Neural progenitor cell (in vitro differentiated cells): ENCODE results near the gene NXF1. TPM values are rescaled to one million over a fixed set of nuclear protein-coding genes. Genes with fewer than 3 reads are reported as not detected.
"Not testable (repeated sequence)": the region's sequence is repeated elsewhere in the genome, so short reads cannot be mapped to it uniquely, and the experiment has no call there.

Source experiments
- DNase-seq: peaks from one replicate; pipeline ENCODE4 v3.0.0-alpha.2; 2016; ENCODE audit warnings: low spot score
- H2AFZ ChIP-seq: fragments of 200-600 bp; sonication (generic); replicated peaks from 2 replicates; pipeline ENCODE4 v1.6.1; 2016; ENCODE audit warnings: antibody characterized with exemption
- H3F3A ChIP-seq: fragments of 200-600 bp; sonication (generic); 2 replicates; pipeline ENCODE4 v1.6.1; 2016; ENCODE audit warnings: antibody characterized with exemption, low read depth
- H3K27ac ChIP-seq: fragments of 200-600 bp; sonication (generic); 2 replicates; pipeline ENCODE4 v1.5.1; 2016; ENCODE audit warnings: mild to moderate bottlenecking
- H3K27me3 ChIP-seq: fragments of 200-600 bp; sonication (generic); 2 replicates; pipeline ENCODE4 v1.6.1; 2016; ENCODE audit warnings: mild to moderate bottlenecking, moderate library complexity
- H3K36me3 ChIP-seq: fragments of 200-600 bp; sonication (generic); 2 replicates; pipeline ENCODE4 v1.5.1; 2016
- H3K4me1 ChIP-seq: fragments of 200-600 bp; sonication (generic); 2 replicates; pipeline ENCODE4 v1.6.1; 2016; ENCODE audit warnings: mixed run types
- H3K4me2 ChIP-seq: fragments of 200-600 bp; sonication (generic); 2 replicates; pipeline ENCODE4 v1.6.1; 2016
- H3K4me3 ChIP-seq: fragments of 200-600 bp; sonication (generic); 2 replicates; pipeline ENCODE4 v1.5.1; 2016
- H3K79me2 ChIP-seq: fragments of 200-600 bp; sonication (generic); 2 replicates; pipeline ENCODE4 v1.6.1; 2016; ENCODE audit warnings: low read depth
- H3K9ac ChIP-seq: fragments of 200-600 bp; sonication (generic); 2 replicates; pipeline ENCODE4 v1.6.1; 2016
- H3K9me3 ChIP-seq: fragments of 200-600 bp; sonication (generic); 2 replicates; pipeline ENCODE4 v1.5.1; 2016; ENCODE audit warnings: low read depth
- H4K20me1 ChIP-seq: fragments of 200-600 bp; sonication (generic); 2 replicates; pipeline ENCODE4 v1.6.1; 2016; ENCODE audit warnings: low read depth
- H3K27ac Mint-ChIP-seq: 3 replicates; pipeline ENCODE4 v1.8.0; 2021; ENCODE audit warnings: mixed read lengths
- H3K27me3 Mint-ChIP-seq: 2 replicates; pipeline ENCODE4 v1.8.0; 2022; ENCODE audit warnings: low read depth, mild to moderate bottlenecking, inconsistent platforms, moderate library complexity, mixed read lengths; ENCODE audit not compliant: insufficient read depth
- H3K36me3 Mint-ChIP-seq: 3 replicates; pipeline ENCODE4 v1.8.0; 2021; ENCODE audit warnings: mixed read lengths
- H3K4me1 Mint-ChIP-seq: 3 replicates; pipeline ENCODE4 v1.8.0; 2021; ENCODE audit warnings: mixed read lengths
- H3K4me3 Mint-ChIP-seq: 3 replicates; pipeline ENCODE4 v1.8.0; 2021; ENCODE audit warnings: mild to moderate bottlenecking, moderate library complexity, mixed read lengths
- H3K9me3 Mint-ChIP-seq: 3 replicates; pipeline ENCODE4 v1.8.0; 2020; ENCODE audit warnings: mixed read lengths
- EZH2 ChIP-seq: fragments of 200-600 bp; sonication (generic); IDR thresholded peaks from 2 replicates; pipeline ENCODE4 v1.6.1; 2017; ENCODE audit warnings: antibody characterized with exemption, mild to moderate bottlenecking, moderate library complexity
- EZH2phosphoT487 ChIP-seq: fragments of 200-600 bp; sonication (generic); IDR thresholded peaks from 2 replicates; pipeline ENCODE4 v1.6.1; 2017; ENCODE audit warnings: antibody characterized with exemption
- total RNA-seq: library from RNA; depleted of rRNA; stranded (reverse); fragments of >200 nt; gene quantifications from 2 replicates; pipeline ENCODE4 v1.2.3, GENCODE V29; 2015; ENCODE audit warnings: low replicate concordance
- TF ChIP-seq, protein P1 (sequence below): fragments of 200-600 bp; sonication (generic); IDR thresholded peaks from 2 replicates; pipeline ENCODE4 v1.5.1; 2017; ENCODE audit warnings: antibody characterized with exemption, mild to moderate bottlenecking

Gene NXF1
- total RNA-seq, 1 donor from 2014 or later: 23.6 TPM

DNA sequence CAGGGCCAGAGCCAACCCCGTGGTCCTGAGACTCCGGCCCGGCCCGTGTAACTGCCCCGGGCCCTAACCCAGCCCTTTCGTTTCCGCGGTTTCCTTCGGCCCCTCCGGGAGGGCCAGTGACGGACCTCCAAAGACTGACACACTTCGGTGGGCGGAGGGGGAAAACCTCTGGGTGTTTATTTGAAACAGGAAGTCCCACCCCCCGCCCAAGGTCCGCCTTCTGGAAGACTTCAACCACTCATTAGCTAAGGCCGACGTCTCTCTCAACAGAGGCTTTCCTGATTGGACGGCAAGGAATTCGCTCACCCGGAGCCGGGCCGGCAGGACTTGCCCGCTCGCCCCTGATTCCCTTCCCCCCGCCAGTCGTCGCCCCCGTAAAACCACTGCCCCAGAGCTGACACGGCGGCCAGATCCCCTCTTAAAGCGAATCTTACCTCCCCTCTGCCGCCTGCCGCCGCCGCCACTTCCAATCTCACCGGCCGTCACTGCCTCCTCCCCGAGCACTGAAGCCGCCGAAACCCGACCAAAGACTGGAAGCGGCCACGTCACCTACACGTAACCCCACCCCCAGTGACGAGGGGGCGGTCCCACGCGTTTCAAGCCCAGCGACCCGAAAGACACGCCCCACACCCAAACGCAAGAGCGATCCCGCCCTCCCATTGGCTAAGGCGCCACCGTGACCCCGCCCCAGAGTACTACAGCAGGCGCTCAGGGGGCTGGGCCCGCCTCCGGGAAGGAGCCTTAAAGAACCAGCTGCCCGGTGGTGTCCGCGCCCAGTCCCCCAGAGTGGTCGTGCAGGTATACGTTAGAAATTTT, 26.5 kb upstream of the NXF1 start, which contains the start of gene STX5:
STX5 (minus strand) TSS at position 532 of the 816 bp plus-strand sequence. CDS start 808 bp downstream, outside the sequence.
- peaks cover 16% of the 10 kb centered on the region for H3K4me1 Mint-ChIP-seq
- no peaks in the 10 kb centered on the region for H3K27me3 ChIP-seq
- H3F3A ChIP-seq: peaks cover 25% of the 10 kb centered on the region
- no peaks in the 10 kb centered on the region for H3K9me3 Mint-ChIP-seq
- H3K4me3 Mint-ChIP-seq: peak within 1 kb of the TSS; percentile 97
- peaks cover 43% of the 10 kb centered on the region for H3K79me2 ChIP-seq
- H3K27ac ChIP-seq: peak within 1 kb of the TSS; percentile 79
- peaks cover 11% of the 10 kb centered on the region for H3K27me3 Mint-ChIP-seq
- no peaks in the 10 kb centered on the region for H3K9me3 ChIP-seq
- peak within 1 kb of the TSS; percentile 91 for H3K4me3 ChIP-seq
- DNase-seq: peak; percentile 99
- H3K27ac Mint-ChIP-seq: peak within 1 kb of the TSS; percentile 99
- no peaks in the 10 kb centered on the region for H3K36me3 ChIP-seq
- peak within 1 kb of the TSS; percentile 77 for H2AFZ ChIP-seq
- peaks cover 12% of the 10 kb centered on the region for H3K4me1 ChIP-seq
- TF ChIP-seq, protein P1, sequence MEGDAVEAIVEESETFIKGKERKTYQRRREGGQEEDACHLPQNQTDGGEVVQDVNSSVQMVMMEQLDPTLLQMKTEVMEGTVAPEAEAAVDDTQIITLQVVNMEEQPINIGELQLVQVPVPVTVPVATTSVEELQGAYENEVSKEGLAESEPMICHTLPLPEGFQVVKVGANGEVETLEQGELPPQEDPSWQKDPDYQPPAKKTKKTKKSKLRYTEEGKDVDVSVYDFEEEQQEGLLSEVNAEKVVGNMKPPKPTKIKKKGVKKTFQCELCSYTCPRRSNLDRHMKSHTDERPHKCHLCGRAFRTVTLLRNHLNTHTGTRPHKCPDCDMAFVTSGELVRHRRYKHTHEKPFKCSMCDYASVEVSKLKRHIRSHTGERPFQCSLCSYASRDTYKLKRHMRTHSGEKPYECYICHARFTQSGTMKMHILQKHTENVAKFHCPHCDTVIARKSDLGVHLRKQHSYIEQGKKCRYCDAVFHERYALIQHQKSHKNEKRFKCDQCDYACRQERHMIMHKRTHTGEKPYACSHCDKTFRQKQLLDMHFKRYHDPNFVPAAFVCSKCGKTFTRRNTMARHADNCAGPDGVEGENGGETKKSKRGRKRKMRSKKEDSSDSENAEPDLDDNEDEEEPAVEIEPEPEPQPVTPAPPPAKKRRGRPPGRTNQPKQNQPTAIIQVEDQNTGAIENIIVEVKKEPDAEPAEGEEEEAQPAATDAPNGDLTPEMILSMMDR: no peak
- TF ChIP-seq EZH2phosphoT487 (no peak), EZH2 (no peak)
- peaks cover 15% of the 10 kb centered on the region for H3K36me3 Mint-ChIP-seq
- peak within 1 kb of the TSS; percentile 89 for H3K4me2 ChIP-seq
- H3K9ac ChIP-seq: peak within 1 kb of the TSS; percentile 75
- H4K20me1 ChIP-seq: peaks cover 16% of the 10 kb centered on the region

DNA sequence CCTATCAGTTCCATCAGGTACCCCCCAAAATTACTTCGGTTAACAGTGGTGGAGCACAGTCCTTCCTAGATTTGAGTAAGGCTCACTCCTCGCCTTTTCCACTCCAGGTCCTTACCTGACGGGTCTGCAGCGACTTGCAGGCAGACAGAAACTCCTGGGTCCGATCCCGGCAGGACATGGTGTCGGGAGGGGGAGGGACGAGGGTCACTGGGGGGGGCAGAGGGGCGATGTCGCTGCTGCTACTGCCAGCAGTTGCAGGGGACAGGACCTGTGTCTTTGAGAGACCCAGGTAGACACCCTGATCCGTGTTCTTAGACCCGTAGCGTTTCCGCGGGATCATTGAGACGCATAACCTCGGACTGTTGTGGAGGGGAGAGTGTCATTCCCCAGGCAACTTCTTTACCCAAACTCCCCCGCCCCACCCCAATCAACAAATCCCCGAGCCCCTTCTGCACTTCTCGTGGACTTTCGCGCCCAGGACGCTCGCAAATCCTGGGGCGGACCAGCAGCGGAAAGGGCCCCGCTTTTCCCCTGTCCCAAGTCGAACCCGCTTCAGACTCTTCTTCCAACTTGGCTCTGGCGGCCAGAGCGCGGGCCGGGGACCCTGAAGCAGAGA, 25.8 kb upstream of the NXF1 start:
- Mint-ChIP-seq H3K4me3 (peak overlapping the region; percentile 97), H3K4me1 (peaks cover 16% of the 10 kb centered on the region), H3K9me3 (no peaks in the 10 kb centered on the region), H3K27me3 (peaks cover 11% of the 10 kb centered on the region), H3K27ac (peak overlapping the region; percentile 99), H3K36me3 (peaks cover 15% of the 10 kb centered on the region)
- Histone ChIP-seq H3F3A (peaks cover 25% of the 10 kb centered on the region), H4K20me1 (peaks cover 16% of the 10 kb centered on the region), H3K79me2 (peaks cover 35% of the 10 kb centered on the region), H3K4me2 (peak overlapping the region; percentile 89), H3K4me3 (peak overlapping the region; percentile 91), H3K36me3 (no peaks in the 10 kb centered on the region), H3K27me3 (no peaks in the 10 kb centered on the region), H3K9ac (peak overlapping the region; percentile 75), H2AFZ (peak overlapping the region; percentile 63), H3K9me3 (no peaks in the 10 kb centered on the region), H3K27ac (peak overlapping the region; percentile 78), H3K4me1 (peaks cover 12% of the 10 kb centered on the region)
- TF ChIP-seq EZH2 (no peak), EZH2phosphoT487 (no peak)
- TF ChIP-seq, protein P1: no peak
- peak; percentile 81 for DNase-seq

DNA sequence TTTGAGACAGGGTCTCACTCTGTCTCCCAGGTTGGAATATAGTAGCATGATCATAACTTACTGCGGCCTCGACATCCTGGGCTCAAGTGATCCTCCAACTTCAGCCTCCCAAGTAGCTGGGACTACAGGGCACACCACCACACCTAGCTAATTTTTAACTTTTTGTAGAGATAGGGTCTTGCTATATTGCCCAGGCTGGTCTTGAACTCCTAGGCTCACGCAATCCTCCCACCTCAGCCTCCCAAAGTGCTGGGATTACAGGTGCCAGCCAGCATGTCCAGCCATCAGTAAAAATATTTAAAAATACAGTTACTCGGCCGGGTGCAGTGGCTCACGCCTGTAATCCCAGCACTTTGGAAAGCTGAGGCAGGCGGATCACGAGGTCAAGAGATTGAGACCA, 22.9 kb upstream of the NXF1 start:
- H2AFZ ChIP-seq, H3K27ac ChIP-seq, H3K4me3 Mint-ChIP-seq, H3K9me3 ChIP-seq, H3K27me3 ChIP-seq, H3K4me3 ChIP-seq, H3K9me3 Mint-ChIP-seq, H3K4me2 ChIP-seq, DNase-seq, H3K9ac ChIP-seq, H3K27ac Mint-ChIP-seq, H3K36me3 ChIP-seq: not testable (repeated sequence)
- Histone ChIP-seq H3K4me1 (peaks cover 12% of the 10 kb centered on the region), H3K79me2 (peaks cover 34% of the 10 kb centered on the region), H3F3A (peaks cover 18% of the 10 kb centered on the region), H4K20me1 (peaks cover 10% of the 10 kb centered on the region)
- Mint-ChIP-seq H3K27me3 (peaks cover 15% of the 10 kb centered on the region), H3K4me1 (peaks cover 13% of the 10 kb centered on the region), H3K36me3 (peaks cover 13% of the 10 kb centered on the region)

DNA sequence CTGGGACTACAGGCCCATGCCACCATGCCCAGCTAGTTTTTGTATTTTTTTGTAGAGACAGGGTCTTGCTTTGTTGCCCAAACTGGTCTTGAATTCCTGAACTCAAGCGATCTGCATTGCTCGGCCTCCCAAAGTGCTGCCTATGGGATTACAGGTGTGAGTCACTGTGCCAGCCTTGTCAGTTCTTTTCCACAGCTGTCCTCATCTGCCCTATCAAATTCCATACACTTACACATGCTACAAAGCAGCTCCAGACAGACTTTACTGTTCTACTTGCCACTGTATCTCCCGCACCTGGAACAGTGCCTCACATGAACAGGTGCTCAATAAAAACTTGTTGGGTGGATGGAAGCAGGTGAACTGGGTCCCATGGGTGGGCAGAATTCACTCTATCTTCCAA, 18.4 kb upstream of the NXF1 start:
- Histone ChIP-seq H2AFZ (no peak overlapping the region), H3K9ac (no peak overlapping the region), H3K9me3 (no peaks in the 10 kb centered on the region), H3K36me3 (no peaks in the 10 kb centered on the region), H3F3A (no peaks in the 10 kb centered on the region), H4K20me1 (no peaks in the 10 kb centered on the region), H3K4me1 (no peaks in the 10 kb centered on the region), H3K27me3 (no peaks in the 10 kb centered on the region), H3K4me3 (no peak overlapping the region), H3K4me2 (no peak overlapping the region), H3K27ac (no peak overlapping the region), H3K79me2 (peaks cover 10% of the 10 kb centered on the region)
- DNase-seq: no peak
- no peak overlapping the region for H3K27ac Mint-ChIP-seq
- H3K36me3 Mint-ChIP-seq: peaks cover 26% of the 10 kb centered on the region
- no peak overlapping the region for H3K4me3 Mint-ChIP-seq
- TF ChIP-seq, protein P1: no peak
- no peak for TF ChIP-seq EZH2phosphoT487
- TF ChIP-seq EZH2: no peak
- H3K27me3 Mint-ChIP-seq: peaks cover 7% of the 10 kb centered on the region
- H3K9me3 Mint-ChIP-seq: no peaks in the 10 kb centered on the region
- H3K4me1 Mint-ChIP-seq: no peaks in the 10 kb centered on the region
